ENCODE measurements around the gene ZDHHC11. TPM values are rescaled to one million over a fixed set of nuclear protein-coding genes. Genes with fewer than 3 reads are reported as not detected.
"Not testable (repeated sequence)": the region's sequence is repeated elsewhere in the genome, so short reads cannot be mapped to it uniquely, and the experiment has no call there.

The ZDHHC11 gene
- polyA plus RNA-seq, 4 donors = 3.7 to 11.1 (median 7.5) TPM

GRCh38 chr5:816176-816575, 34.6 kb downstream of the ZDHHC11 start:
- DNase-seq (ENCODE audit: low read depth in 4 of 4, low spot score in 2 of 4) = no peak

- no peak for DNase-seq (ENCODE audit: low read depth in 4 of 4, low spot score in 2 of 4)
Observed at GRCh38 chr5:815449-815848, 35.3 kb downstream of the ZDHHC11 start.

- DNase-seq (ENCODE audit: low read depth in 4 of 4, low spot score in 2 of 4) = not testable (repeated sequence)
Observed at GRCh38 chr5:813575-813974, 37.2 kb downstream of the ZDHHC11 start.

- DNase-seq (ENCODE audit: low read depth in 4 of 4, low spot score in 2 of 4) = not testable (repeated sequence)
Observed at GRCh38 chr5:811384-811783, 39.4 kb downstream of the ZDHHC11 start.

DNA sequence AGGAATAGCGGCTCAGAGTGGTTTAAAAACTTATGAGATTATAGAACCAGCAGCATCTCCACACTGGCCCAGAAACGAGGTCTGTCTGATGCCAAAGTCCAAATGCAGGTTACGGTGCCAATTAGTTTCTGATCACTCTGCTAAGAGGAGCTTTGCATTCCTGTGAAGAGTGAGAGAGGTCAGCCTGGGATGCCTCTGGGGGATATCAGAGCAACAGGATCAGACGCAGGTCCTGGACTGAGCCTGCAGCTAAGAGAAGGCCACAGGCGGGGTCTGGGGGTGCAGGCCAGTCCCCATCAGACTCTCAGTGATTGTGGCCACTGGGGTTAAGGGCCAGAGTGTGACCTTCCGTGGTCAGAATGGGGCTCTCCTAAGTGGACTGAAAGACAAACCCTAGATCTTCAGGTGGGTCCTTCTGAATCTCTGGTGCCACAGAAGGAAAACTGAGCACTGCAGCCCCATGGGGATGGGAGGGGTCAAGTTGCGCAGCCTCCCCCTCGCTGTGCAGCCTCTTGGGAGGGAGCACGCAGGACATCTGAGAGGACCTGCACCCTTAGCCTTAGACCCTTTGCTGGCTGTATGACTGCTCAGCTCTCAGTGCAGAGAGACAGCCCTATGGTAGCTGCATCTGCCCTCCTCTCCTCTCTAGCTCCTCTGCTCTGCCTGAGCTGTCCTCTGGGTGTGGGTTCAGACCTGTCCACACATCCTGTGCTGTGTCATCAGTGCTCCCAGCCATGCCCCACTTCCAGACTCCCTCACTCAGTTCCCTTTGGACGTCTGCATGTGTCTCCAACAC, 42.9 kb downstream of the ZDHHC11 start:
- not testable (repeated sequence) for DNase-seq (ENCODE audit: low read depth in 4 of 4, low spot score in 2 of 4)

GRCh38 chr5:801472-801871, 49.3 kb downstream of the ZDHHC11 start:
- DNase-seq (ENCODE audit: low read depth in 4 of 4, low spot score in 2 of 4) = no peak

GRCh38 chr5:801055-801454, 49.7 kb downstream of the ZDHHC11 start:
- DNase-seq (ENCODE audit: low read depth in 4 of 4, low spot score in 2 of 4) = not testable (repeated sequence)

DNA sequence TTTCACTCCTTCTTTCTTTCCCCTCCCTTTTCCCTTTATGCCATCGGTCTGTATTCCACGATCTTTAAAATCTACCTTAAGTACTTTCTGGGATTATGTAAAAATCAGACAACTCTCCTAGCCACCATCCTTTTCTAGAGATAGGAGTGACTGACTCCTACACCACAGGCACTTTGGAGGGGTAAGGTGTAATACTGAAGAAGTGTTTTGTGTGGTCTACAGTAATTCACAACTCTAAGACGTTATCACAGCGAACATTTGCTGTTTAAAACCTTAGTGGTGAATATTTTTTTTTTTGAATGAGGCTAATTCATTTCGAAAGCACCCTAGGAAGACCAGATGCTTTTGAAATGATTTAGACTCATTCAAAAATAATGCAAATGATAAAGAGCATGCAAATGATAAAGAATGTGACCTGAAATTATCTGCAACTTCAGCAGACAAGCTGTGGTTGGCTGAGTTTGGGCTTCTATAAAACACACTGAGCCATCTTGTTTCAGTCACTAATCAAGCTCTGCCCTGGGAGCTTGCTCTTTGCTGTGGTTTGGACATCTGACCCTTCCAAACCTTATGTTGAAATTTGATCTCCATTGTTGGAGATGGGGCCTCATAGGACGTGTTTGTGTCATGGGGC, 52.2 kb downstream of the ZDHHC11 start:
- DNase-seq (ENCODE audit: low read depth in 4 of 4, low spot score in 2 of 4) = not testable (repeated sequence)

DNA sequence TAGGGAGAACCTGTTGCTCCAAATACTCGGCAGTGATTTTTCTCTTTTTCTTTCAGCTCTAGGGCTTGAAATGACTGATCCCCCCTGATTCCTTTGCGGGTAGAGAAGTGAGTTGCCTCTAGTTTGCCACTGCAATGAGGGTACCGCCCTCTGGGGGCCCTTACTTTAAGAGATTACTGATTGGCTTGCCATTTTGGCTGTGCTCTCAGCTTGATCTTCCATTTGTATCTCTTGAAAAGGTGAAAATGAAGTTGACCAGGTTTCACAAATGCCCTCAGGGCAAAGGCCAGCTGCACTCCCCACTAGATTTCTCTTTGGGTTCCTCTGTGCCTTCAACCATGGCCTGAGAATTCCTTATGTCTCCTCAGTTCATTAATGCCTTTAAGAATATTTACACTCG, 52.8 kb downstream of the ZDHHC11 start:
- not testable (repeated sequence) for DNase-seq (ENCODE audit: low read depth in 4 of 4, low spot score in 2 of 4)

DNA sequence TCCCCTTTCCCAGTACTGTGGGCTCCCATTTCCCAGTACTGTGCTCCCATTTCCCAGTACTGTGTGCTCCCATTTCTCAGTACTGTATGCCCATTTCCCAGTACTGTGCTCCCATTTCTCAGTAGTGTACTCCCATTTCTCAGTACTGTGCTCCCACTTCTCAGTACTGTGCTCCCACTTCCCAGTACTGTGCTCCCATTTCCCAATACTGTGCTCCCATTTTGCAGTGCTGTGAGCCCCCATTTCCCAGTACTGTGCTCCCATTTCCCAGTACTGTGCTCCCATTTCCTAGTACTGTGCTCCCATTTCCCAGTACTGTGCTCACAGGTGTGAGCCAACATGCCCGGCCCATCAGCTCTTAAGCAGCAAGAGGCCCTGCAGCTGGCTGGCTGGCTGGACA, 54.9 kb downstream of the ZDHHC11 start:
- not testable (repeated sequence) for DNase-seq (ENCODE audit: low read depth in 4 of 4, low spot score in 2 of 4)

DNA sequence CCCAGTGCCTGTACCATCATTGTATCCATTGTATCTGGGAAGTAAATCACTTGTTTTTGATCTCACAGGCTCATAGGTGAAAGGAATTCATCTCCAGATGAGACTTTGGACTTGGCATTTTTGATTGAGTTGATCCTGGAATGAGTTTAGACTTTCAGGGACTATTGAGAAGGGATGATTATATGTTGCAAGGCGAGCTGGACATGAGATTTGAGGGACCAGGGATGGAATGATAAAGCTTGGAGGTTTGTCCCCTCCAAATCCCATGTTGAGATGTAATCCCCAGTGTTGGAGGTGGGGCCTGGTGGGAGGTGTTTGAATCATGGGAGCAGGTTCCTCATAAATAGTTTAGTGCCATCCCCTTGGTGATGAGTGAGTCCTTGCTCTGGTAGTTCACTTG, 55.8 kb downstream of the ZDHHC11 start:
- not testable (repeated sequence) for DNase-seq (ENCODE audit: low read depth in 4 of 4, low spot score in 2 of 4)

DNA sequence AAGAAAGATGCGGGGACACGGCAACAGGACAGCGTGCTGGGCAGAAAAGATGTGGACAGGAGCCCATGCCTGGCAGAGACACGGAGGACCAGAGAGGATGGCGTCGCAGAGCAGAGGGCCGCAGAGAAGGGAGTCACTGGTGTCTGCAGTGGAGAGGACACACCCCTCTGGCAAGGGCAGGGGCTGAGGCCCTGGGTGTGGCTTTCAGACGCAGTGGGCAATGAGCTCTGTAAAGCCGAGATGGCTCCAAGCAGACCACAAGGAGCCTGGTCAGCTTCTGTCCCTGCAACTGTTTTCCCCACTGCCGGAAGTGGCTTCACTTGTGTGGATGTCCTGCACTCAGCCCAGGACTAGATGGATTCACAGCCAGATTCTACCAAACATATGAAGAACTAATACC, 62.1 kb downstream of the ZDHHC11 start:
- DNase-seq (ENCODE audit: low read depth in 4 of 4, low spot score in 2 of 4) = not testable (repeated sequence)

DNA sequence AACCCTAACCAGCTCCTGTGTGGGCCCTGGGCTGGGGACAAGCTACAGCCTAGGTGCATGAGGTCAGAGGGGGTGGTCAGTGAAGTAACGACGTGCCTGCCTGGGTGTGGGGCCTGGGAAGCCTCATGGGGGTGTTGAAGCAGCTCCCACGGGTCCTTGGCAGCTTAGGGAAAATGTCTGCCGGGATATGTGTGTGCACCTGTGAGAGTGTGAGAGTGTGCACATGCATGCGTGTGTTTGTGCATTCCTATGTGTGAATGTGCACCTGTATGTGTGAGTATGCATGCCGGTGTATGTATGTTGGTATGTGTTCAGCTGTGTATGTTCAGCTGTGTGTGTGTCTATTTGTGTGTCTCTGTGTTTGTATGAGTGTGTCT, 62.9 kb downstream of the ZDHHC11 start:
- not testable (repeated sequence) for DNase-seq (ENCODE audit: low read depth in 4 of 4, low spot score in 2 of 4)

GRCh38 chr5:787224-787856, 63.4 kb downstream of the ZDHHC11 start:
- not testable (repeated sequence) for DNase-seq (ENCODE audit: low read depth in 4 of 4, low spot score in 2 of 4)

- not testable (repeated sequence) for DNase-seq (ENCODE audit: low read depth in 4 of 4, low spot score in 2 of 4)
Observed at GRCh38 chr5:785181-785705, 65.5 kb downstream of the ZDHHC11 start.

DNA sequence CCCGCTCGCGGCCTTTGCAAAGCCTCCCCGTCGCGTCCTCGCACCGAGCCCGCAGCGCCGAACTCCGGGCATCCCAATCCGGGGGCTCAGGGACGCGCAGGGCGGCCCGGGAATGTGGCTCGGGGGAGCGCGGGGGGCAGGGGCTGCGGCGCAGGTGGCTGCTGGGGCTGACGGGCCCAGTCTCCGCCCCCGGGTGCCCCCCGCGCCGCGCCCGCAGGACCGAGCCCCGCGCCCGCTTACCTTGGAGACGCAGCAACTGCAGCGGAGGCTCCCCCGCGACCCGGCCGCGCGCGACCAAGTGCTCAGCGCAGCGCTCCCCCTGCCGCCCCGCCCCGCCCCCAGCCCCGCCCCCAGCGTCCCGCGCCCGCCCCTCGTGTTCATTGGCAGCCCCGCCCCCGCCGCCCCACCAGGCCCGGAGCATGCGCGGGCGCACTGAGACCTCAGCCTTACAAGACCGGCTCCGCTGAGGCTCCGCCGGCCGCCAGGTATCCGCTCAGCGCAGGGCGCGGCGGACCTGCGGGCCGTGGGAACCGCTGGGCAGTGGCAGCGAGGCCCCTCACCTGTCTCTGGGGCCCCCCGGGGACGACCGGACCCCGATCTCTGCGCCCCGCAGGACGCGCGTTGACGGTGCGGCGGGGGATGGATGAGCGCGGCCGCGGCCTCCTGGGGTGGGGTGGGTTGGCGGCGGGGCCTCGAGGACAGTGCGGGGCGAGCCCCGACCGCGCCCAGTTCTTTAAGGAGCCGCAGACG, 66.2 kb downstream of the ZDHHC11 start, which contains the start of gene ZDHHC11B:
ZDHHC11B (minus strand) TSS at position 302 of the 750 bp plus-strand sequence. CDS start 17,810 bp downstream, outside the sequence.
- DNase-seq (ENCODE audit: low read depth in 4 of 4, low spot score in 2 of 4) = peak in 2 of 4 donors; percentile 59 to 61

- DNase-seq (ENCODE audit: low read depth in 4 of 4, low spot score in 2 of 4) = not testable (repeated sequence)
Observed at GRCh38 chr5:783881-784427, 66.8 kb downstream of the ZDHHC11 start.

DNA sequence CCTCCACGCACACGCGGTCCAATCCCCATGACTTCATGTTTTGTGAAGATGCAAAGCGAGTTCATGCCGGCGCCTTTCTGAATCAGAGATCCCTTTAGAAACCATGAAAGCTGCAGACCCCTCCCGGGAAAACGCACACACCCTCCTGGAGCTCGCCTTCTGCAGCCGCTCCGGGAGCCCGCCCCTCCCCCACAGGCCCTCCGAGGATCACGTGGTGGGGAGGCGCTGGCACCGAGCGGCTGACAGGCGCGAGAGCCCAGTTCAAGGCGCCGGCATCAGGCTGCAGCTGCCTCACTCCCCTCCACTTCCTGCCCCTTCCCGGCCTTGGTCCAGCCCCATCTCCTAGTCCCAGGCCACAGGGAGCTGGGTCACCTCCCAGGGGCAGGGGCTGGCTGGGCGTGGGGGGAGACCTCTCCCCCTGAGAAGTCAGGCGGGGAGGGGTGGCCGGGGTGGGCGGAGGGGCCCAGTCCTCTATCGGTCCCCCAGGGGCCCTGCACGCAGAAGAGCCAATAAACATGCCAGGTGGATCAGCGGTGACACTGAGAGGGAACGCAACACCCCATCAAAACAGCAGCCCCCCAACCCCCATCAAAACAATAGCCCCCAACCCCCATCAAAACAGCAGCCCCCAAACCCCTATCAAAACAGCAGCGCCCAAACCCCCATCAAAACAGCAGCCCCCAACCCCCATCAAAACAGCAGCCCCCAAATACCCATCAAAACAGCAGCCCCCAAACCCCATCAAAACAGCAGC, 67.6 kb downstream of the ZDHHC11 start:
- not testable (repeated sequence) for DNase-seq (ENCODE audit: low read depth in 4 of 4, low spot score in 2 of 4)

DNA sequence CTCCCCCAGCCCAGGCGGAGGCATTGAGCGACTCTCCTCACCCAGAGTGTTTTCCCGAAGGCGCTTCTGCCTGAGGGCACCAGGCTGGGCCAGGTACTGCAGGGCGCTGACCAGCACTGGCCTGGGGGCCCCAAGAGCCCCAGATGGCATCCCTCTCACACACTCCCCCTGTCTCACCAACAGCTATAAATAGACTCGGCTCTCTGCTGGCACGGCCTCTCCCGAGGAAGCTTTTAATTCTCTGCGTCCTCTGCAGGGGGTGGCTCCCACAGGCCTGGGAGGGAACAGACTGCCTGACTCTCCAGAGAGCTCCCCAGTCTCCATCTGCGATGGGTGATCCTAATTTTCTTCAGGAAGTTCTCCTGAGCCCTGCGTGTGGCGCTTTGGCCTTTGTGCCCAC, 68.4 kb downstream of the ZDHHC11 start:
- DNase-seq (ENCODE audit: low read depth in 4 of 4, low spot score in 2 of 4) = not testable (repeated sequence)

All from left renal cortex interstitium (tissue), 4 donors.